Spleen (tissue), 11 donors: ENCODE data around the gene KCNH6. TPM values are rescaled to one million over a fixed set of nuclear protein-coding genes. Genes with fewer than 3 reads are reported as not detected.
A peak's percentile ranks its signal among the peaks of the same experiment; 100 is the strongest.

Experiments
- DNase-seq: peaks from one replicate; pipeline ENCODE4 v3.0.0-alpha.2; 2020
- H3K27ac ChIP-seq, 8 donors: fragments of 200-600 bp; sonication (generic) in 7 of 8; 1 replicate in 4 of 8; 2 replicates in 4 of 8; pipeline versions ENCODE4 v1.5.0 to v1.8.0; 2016 to 2021; ENCODE audit warnings: inconsistent platforms in 4 of 8, mild to moderate bottlenecking in 4 of 8, moderate library complexity in 1 of 8
- H3K27me3 ChIP-seq, 7 donors: fragments of 200-600 bp; sonication (generic) in 6 of 7; replicated peaks in 1 of 7; 1 replicate in 4 of 7; 2 replicates in 3 of 7; pipeline versions ENCODE4 v1.5.0 to v1.8.0; 2016 to 2021; ENCODE audit warnings: inconsistent platforms in 3 of 7, mild to moderate bottlenecking in 1 of 7
- H3K36me3 ChIP-seq, 6 donors: fragments of 200-600 bp; sonication (generic) in 5 of 6; 1 replicate in 4 of 6; 2 replicates in 2 of 6; pipeline versions ENCODE4 v1.5.0 to v1.8.0; 2016 to 2021; ENCODE audit warnings: inconsistent platforms in 2 of 6
- H3K4me1 ChIP-seq, 6 donors: fragments of 200-600 bp; sonication (generic) in 5 of 6; 1 replicate in 3 of 6; 2 replicates in 3 of 6; pipeline versions ENCODE4 v1.5.0 to v1.8.0; 2016 to 2021; ENCODE audit warnings: inconsistent platforms in 3 of 6
- H3K4me3 ChIP-seq, 8 donors: fragments of 200-600 bp; sonication (generic) in 7 of 8; 1 replicate in 4 of 8; 2 replicates in 4 of 8; pipeline versions ENCODE4 v1.5.0 to v1.8.0; 2016 to 2021; ENCODE audit warnings: inconsistent platforms in 4 of 8, mild to moderate bottlenecking in 4 of 8, moderate library complexity in 2 of 8
- H3K9me3 ChIP-seq, 8 donors: fragments of 200-600 bp; sonication (generic) in 7 of 8; 1 replicate in 4 of 8; 2 replicates in 4 of 8; pipeline versions ENCODE4 v1.5.0 to v1.8.0; 2016 to 2021; ENCODE audit warnings: inconsistent platforms in 4 of 8
- CTCF ChIP-seq, 11 experiments: fragments of 200-600 bp in 7 of 11; fragments of 450-650 bp in 4 of 11; sonication (generic) in 4 of 11; IDR thresholded peaks in 8 of 11; conservative IDR thresholded peaks in 3 of 11; 1 replicate in 7 of 11; 2 replicates in 4 of 11; pipeline versions ENCODE4 v1.4.0 to v1.8.0; 2016 to 2021; ENCODE audit warnings: antibody characterized with exemption in 11 of 11, inconsistent platforms in 4 of 11, mild to moderate bottlenecking in 1 of 11
- POLR2A ChIP-seq, 3 donors: fragments of 450-650 bp; IDR thresholded peaks; one replicate each; pipeline ENCODE4 v1.5.1; 2017; ENCODE audit warnings: antibody characterized with exemption in 3 of 3, mild to moderate bottlenecking in 1 of 3
- POLR2AphosphoS5 ChIP-seq, 3 donors: sonication (generic); formaldehyde crosslinking; IDR thresholded peaks; one replicate each; pipeline ENCODE4 v1.5.1; 2017; ENCODE audit warnings: antibody characterized with exemption in 3 of 3
- WGBS, 5 donors: extraction: QIAGEN DNeasy Blood & Tissue Kit in 3 of 5; methylation state at CpG; one replicate each; pipeline versions ENCODE4 v1.1.5 to v1.1.7; 2013 to 2018; 5-methylcytosine and 5-hydroxymethylcytosine counted together
- intact Hi-C: fragments of 100-400 bp; cut with DNase I; formaldehyde crosslinking; loops from one replicate; pipeline ENCODE4 v1.15.0; 2023; ENCODE audit warnings: low total_unique reads
- polyA plus RNA-seq, 3 donors: library from polyadenylated mRNA; stranded (reverse); fragments of 200-250 nt; gene quantifications; one replicate each; pipeline ENCODE4 v1.2.1, GENCODE V29; 2013
- total RNA-seq, 7 donors: library from RNA; depleted of rRNA in 3 of 7; stranded (reverse); fragments of >200 nt in 3 of 7; fragmentation: NEBNext Ultra II Directional in 4 of 7; extraction: Animal tissue kit (Norgen Biotek cat#: 25700) in 4 of 7; gene quantifications; one replicate each; pipeline versions ENCODE4 v1.1.0 to v1.2.1, GENCODE V29; 2016 to 2021
- donor health status: healthy with polysubstance abuse.
- donor health status: DM: no; HTN: no; CAD: no; lungs with moderate emphysema.
- donor health status: DM: no; HTN: no; CAD: no.
- donor health status: Bipolar disorder and iron deficiency.
- donor health status: healthy.
- donor health status: DM: no; HTN: no; CAD: no.
- donor health status: DM: yes; HTN: yes; CAD: no.

The KCNH6 gene
- total and polyA plus RNA-seq, 10 donors, result not detected

GRCh38 chr17:63547083-63547523 is 23.9 kb downstream of the KCNH6 start:
- no peak for DNase-seq
- H3K4me1 ChIP-seq, result peaks cover 9 to 29% (median 20%) of the 10 kb centered on the region in 6 donors
- TF ChIP-seq POLR2AphosphoS5 (IDR thresholded peaks at IDR 0.05), result no peak
- no peak for TF ChIP-seq POLR2A (IDR thresholded peaks at IDR 0.05)
- no peak for TF ChIP-seq CTCF (IDR thresholded peaks at IDR 0.05 in 8 of 11, conservative IDR thresholded peaks at IDR 0.05 in 3 of 11)
- intact Hi-C loops, result no loop called here
- no peak overlapping the region for H3K27ac ChIP-seq
- no peaks in the 10 kb centered on the region for H3K9me3 ChIP-seq
- no peaks in the 10 kb centered on the region for H3K27me3 ChIP-seq
- no peak overlapping the region for H3K4me3 ChIP-seq
- no peaks in the 10 kb centered on the region for H3K36me3 ChIP-seq
- 72 to 76% (median 75%) methylated on average over 5 of the region's 5 CpGs for WGBS, 5 donors

GRCh38 chr17:63549289-63549945 is 26.3 kb downstream of the KCNH6 start:
- no peaks in the 10 kb centered on the region for H3K27me3 ChIP-seq
- no peak for DNase-seq

GRCh38 chr17:63549946-63550816 is 27.0 kb downstream of the KCNH6 start, which contains the start of gene DCAF7:
Gene DCAF7 (plus strand): TSS chr17:63550477. CDS start chr17:63550678, 201 bp downstream.
- no peaks in the 10 kb centered on the region for H3K36me3 ChIP-seq
- TF ChIP-seq POLR2AphosphoS5 (IDR thresholded peaks at IDR 0.05), result peak; percentile 86 to 94 (median 92)
- peak in 3 of 11 experiments; percentile 26 to 36 (median 32) for TF ChIP-seq CTCF (IDR thresholded peaks at IDR 0.05 in 8 of 11, conservative IDR thresholded peaks at IDR 0.05 in 3 of 11)
- peak in 2 of 3 donors; percentile 50 for TF ChIP-seq POLR2A (IDR thresholded peaks at IDR 0.05)
- H3K4me3 ChIP-seq, result peak within 1 kb of the TSS; percentile 82 to 99 (median 94)
- no peaks in the 10 kb centered on the region for H3K9me3 ChIP-seq
- intact Hi-C loops, result no loop called here
- H3K27ac ChIP-seq, result peak within 1 kb of the TSS; percentile 85 to 97 (median 94)
- no peaks in the 10 kb centered on the region for H3K27me3 ChIP-seq
- peak; percentile 99 for DNase-seq
- H3K4me1 ChIP-seq, result peaks cover 39 to 60% (median 51%) of the 10 kb centered on the region in 6 donors
- 0% methylated on average over 43 to 72 of the region's 72 CpGs for WGBS, 5 donors

More at GRCh38 chr17:63549289-63549945, 26.3 kb downstream of the KCNH6 start:
- Histone ChIP-seq H3K36me3 (no peaks in the 10 kb centered on the region), H3K9me3 (no peaks in the 10 kb centered on the region), H3K4me3 (peak overlapping the region; percentile 33 to 99 (median 90)), H3K4me1 (peaks cover 31 to 52% (median 43%) of the 10 kb centered on the region in 6 donors), H3K27ac (peak overlapping the region; percentile 85 to 97 (median 94))
- 13 to 16% (median 16%) methylated on average over 18 of the region's 18 CpGs for WGBS, 5 donors
- TF ChIP-seq POLR2A (IDR thresholded peaks at IDR 0.05) (no peak), POLR2AphosphoS5 (IDR thresholded peaks at IDR 0.05) (no peak), CTCF (IDR thresholded peaks at IDR 0.05 in 8 of 11, conservative IDR thresholded peaks at IDR 0.05 in 3 of 11) (no peak)
- intact Hi-C loops, result no loop called here
